ENCODE results near the gene TWIST2. TPM values are rescaled to one million over a fixed set of nuclear protein-coding genes. Genes with fewer than 3 reads are reported as not detected.

The TWIST2 gene
- total and polyA plus RNA-seq, 9 of the 15 experiments (the other 6 are each of a cell fraction or from before 2014, with no cell fraction given) = not detected

DNA sequence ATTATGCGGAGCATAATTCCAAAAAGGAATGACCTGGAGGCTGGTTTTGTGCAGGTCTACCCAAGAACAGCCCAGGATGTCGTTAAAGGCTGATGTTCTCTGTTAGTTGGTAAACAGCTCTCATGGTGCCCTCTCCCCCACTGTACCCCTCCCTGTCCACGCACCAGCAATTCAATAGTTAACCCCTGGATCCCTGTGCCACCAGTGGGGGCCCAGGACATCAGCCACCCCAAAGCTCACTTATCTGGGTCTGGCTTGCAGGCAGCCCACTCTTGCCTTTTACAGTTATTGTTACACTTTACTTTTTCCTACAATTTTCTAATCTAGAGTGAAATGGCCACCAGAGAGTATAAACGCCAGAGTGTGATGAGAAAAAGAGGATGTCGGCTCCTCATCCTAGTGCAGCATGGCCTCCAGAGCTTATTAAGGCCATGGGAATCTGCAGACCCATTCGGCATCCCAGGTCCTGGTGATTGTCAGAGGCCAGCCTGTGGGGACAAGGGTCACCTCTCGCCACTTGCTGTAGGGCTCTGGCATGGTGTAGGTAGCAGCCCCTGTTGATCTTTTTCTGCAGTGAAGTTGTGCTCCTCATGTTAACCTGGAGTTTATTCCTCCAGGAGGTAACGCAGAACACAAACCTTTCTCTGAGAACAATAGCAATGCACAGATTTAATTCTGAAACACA is 30.3 kb downstream of the TWIST2 start (continued):
- TF ChIP-seq ARNT (IDR thresholded peaks at IDR 0.05) = no peak

DNA sequence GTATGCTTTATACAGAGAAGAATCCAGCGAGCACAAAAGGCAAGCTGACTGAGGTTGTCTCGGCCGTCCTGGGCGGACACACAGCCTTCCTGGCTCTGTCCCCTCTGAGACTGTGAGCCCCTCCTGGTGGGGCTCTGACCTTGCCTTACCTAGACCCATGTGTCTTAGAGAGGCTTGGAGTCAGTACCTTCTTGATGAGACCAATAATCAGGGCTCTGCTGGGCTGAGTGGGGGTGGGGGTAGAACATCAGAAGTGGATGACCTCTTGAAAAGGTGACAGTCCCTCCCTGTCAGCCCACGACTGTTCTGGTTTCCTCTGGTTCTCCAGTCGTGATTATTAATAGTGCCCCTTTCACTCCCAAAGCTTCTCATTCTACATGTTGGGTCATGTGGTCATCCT is 31.2 kb downstream of the TWIST2 start:
- Histone ChIP-seq H3K9ac (ENCODE audit: insufficient read depth in 1 of 2, low read depth in 2 of 2, low read length in 2 of 2) (no peak overlapping the region), H4K20me1 (replicated peaks; ENCODE audit: control insufficient read depth, insufficient read depth, low read length) (no peaks in the 10 kb centered on the region), H3K4me1 (replicated peaks in 1 of 2; ENCODE audit: control insufficient read depth in 2 of 2, insufficient read depth in 2 of 2, low read length in 2 of 2) (no peaks in the 10 kb centered on the region), H3K27me3 (ENCODE audit: control insufficient read depth in 2 of 2, insufficient read depth in 2 of 2, low read length in 2 of 2) (peaks cover 0 to 2% of the 10 kb centered on the region in 2 experiments; a peak in 3 of 5 replicates), H3K4me3 (no peak overlapping the region), H2AFZ (ENCODE audit: low read depth, low read length) (no peak overlapping the region), H3K27ac (ENCODE audit: extremely low read depth, low read depth, low read length) (no peak overlapping the region), H3K4me2 (ENCODE audit: insufficient read depth, low read length) (no peak overlapping the region), H3K9me1 (ENCODE audit: control insufficient read depth, insufficient read depth, low read length) (no peaks in the 10 kb centered on the region), H3K79me2 (ENCODE audit: control insufficient read depth, insufficient read depth, low read length) (no peaks in the 10 kb centered on the region), H3K9me3 (replicated peaks; ENCODE audit: control insufficient read depth, insufficient read depth, low read depth, low read length) (no peaks in the 10 kb centered on the region), H3K36me3 (ENCODE audit: control insufficient read depth, insufficient read depth, low read length) (no peaks in the 10 kb centered on the region)
- no peak for DNase-seq (ENCODE audit: extremely low read depth in 1 of 4, low spot score in 3 of 4)
- intact Hi-C loops (cut with micrococcal nuclease) (no loop called here), in situ Hi-C loops (cut with MboI) (no loop called here)
- FAIRE-seq = no peak
- ATAC-seq = no peak
- TF ChIP-seq ZNF696 (CRISPR knock-in tag; conservative IDR thresholded peaks at IDR 0.05) (no peak), SPI1 (IDR thresholded peaks at IDR 0.05; ENCODE audit: borderline replicate concordance, low read depth, low read length) (no peak), SNIP1 (IDR thresholded peaks at IDR 0.05; ENCODE audit: low read depth) (no peak), XRCC4 (IDR thresholded peaks at IDR 0.05; ENCODE audit: extremely low read depth, insufficient read depth, insufficient read length) (no peak), PHF20 (IDR thresholded peaks at IDR 0.05; ENCODE audit: partially characterized antibody) (no peak), WHSC1 (IDR thresholded peaks at IDR 0.05; ENCODE audit: low read length) (no peak), ZNF830 (CRISPR knock-in tag; IDR thresholded peaks at IDR 0.05) (no peak)
- TF ChIP-seq, protein P1, sequence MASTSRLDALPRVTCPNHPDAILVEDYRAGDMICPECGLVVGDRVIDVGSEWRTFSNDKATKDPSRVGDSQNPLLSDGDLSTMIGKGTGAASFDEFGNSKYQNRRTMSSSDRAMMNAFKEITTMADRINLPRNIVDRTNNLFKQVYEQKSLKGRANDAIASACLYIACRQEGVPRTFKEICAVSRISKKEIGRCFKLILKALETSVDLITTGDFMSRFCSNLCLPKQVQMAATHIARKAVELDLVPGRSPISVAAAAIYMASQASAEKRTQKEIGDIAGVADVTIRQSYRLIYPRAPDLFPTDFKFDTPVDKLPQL (IDR thresholded peaks at IDR 0.05; ENCODE audit: extremely low read depth, insufficient read length) = no peak
- TF ChIP-seq, protein P2, sequence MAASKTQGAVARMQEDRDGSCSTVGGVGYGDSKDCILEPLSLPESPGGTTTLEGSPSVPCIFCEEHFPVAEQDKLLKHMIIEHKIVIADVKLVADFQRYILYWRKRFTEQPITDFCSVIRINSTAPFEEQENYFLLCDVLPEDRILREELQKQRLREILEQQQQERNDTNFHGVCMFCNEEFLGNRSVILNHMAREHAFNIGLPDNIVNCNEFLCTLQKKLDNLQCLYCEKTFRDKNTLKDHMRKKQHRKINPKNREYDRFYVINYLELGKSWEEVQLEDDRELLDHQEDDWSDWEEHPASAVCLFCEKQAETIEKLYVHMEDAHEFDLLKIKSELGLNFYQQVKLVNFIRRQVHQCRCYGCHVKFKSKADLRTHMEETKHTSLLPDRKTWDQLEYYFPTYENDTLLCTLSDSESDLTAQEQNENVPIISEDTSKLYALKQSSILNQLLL (CRISPR knock-in tag; IDR thresholded peaks at IDR 0.05; ENCODE audit: borderline replicate concordance) = no peak
- TF ChIP-seq, protein P3, sequence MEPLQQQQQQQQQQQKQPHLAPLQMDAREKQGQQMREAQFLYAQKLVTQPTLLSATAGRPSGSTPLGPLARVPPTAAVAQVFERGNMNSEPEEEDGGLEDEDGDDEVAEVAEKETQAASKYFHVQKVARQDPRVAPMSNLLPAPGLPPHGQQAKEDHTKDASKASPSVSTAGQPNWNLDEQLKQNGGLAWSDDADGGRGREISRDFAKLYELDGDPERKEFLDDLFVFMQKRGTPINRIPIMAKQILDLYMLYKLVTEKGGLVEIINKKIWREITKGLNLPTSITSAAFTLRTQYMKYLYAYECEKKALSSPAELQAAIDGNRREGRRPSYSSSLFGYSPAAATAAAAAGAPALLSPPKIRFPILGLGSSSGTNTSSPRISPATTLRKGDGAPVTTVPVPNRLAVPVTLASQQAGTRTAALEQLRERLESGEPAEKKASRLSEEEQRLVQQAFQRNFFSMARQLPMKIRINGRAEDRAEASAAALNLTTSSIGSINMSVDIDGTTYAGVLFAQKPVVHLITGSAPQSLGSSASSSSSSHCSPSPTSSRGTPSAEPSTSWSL (CRISPR knock-in tag; IDR thresholded peaks at IDR 0.05; ENCODE audit: borderline replicate concordance) = no peak
- BruUV-seq (replicated peaks) = no TSS peak
- WGBS (ENCODE audit: insufficient coverage, low coverage, missing lambda C conversion rate) = 0% methylated on average over 6 of the region's 6 CpGs
- ChIA-PET CTCF (ENCODE audit: low intra/inter-chr PET ratio) (no interaction called here), POLR2A (no interaction called here)

All from K562 (cell line).